Activated CD4-positive, alpha-beta T cell treated with anti-CD3 and anti-CD28 coated beads, Interleukin-2, Interleukin-4, amounts not matched to agents 100 ng/mL and 50 ng/mL, durations not matched to agents 16 hours and 8 hours (primary cell): Measurements from ENCODE around the gene PCDH18.
"Not testable (repeated sequence)": the region's sequence is repeated elsewhere in the genome, so short reads cannot be mapped to it uniquely, and the experiment has no call there.

Experiments used
- DNase-seq: peaks from one replicate; pipeline ENCODE4 v3.0.0-alpha.2; 2020; ENCODE audit warnings: low spot score

Gene PCDH18

GRCh38 chr4:137528673-137529072 lies 3.6 kb downstream of the PCDH18 start:
- no peak for DNase-seq

GRCh38 chr4:137526681-137527080 lies 5.6 kb downstream of the PCDH18 start:
- DNase-seq: no peak

GRCh38 chr4:137524725-137525369 lies 7.4 kb downstream of the PCDH18 start:
- no peak for DNase-seq

- no peak for DNase-seq
Observed at GRCh38 chr4:137523329-137523728, 9.0 kb downstream of the PCDH18 start.

GRCh38 chr4:137521053-137521452 lies 11.2 kb downstream of the PCDH18 start:
- no peak for DNase-seq

- no peak for DNase-seq
Observed at GRCh38 chr4:137519406-137519805, 12.9 kb downstream of the PCDH18 start.

GRCh38 chr4:137517323-137517722 lies 15.0 kb downstream of the PCDH18 start:
- not testable (repeated sequence) for DNase-seq

- DNase-seq: no peak
Observed at GRCh38 chr4:137514406-137515111, 17.7 kb downstream of the PCDH18 start.

GRCh38 chr4:137510557-137511265 lies 21.6 kb downstream of the PCDH18 start:
- DNase-seq: no peak

GRCh38 chr4:137509855-137510282 lies 22.4 kb downstream of the PCDH18 start:
- DNase-seq: no peak

- DNase-seq: no peak
Observed at GRCh38 chr4:137502339-137503129, 29.8 kb downstream of the PCDH18 start.

GRCh38 chr4:137496267-137496666 lies 36.0 kb downstream of the PCDH18 start:
- not testable (repeated sequence) for DNase-seq

GRCh38 chr4:137495578-137495977 lies 36.7 kb downstream of the PCDH18 start:
- no peak for DNase-seq

GRCh38 chr4:137483313-137483959 lies 48.9 kb downstream of the PCDH18 start:
- not testable (repeated sequence) for DNase-seq

- DNase-seq: not testable (repeated sequence)
Observed at GRCh38 chr4:137479657-137480056, 52.6 kb downstream of the PCDH18 start.

GRCh38 chr4:137476345-137476744 lies 55.9 kb downstream of the PCDH18 start:
- DNase-seq: no peak

GRCh38 chr4:137474711-137475301 lies 57.5 kb downstream of the PCDH18 start:
- no peak for DNase-seq

GRCh38 chr4:137471895-137472294 lies 60.4 kb downstream of the PCDH18 start:
- no peak for DNase-seq

- DNase-seq: no peak
Observed at GRCh38 chr4:137471461-137471860, 60.8 kb downstream of the PCDH18 start.

- DNase-seq: no peak
Observed at GRCh38 chr4:137470806-137471205, 61.5 kb downstream of the PCDH18 start.
